GM19467 (cell line): ENCODE results near the gene ARMC10.
"Not testable (repeated sequence)": the region's sequence is repeated elsewhere in the genome, so short reads cannot be mapped to it uniquely, and the experiment has no call there.

ENCODE experiments used
- ATAC-seq: cut with Tn5 transposase; IDR thresholded peaks from one replicate; pipeline ENCODE4 v1.9.1; 2021; ENCODE audit warnings: mild to moderate bottlenecking, moderate library complexity; ENCODE audit not compliant: unreplicated experiment

Gene ARMC10

DNA sequence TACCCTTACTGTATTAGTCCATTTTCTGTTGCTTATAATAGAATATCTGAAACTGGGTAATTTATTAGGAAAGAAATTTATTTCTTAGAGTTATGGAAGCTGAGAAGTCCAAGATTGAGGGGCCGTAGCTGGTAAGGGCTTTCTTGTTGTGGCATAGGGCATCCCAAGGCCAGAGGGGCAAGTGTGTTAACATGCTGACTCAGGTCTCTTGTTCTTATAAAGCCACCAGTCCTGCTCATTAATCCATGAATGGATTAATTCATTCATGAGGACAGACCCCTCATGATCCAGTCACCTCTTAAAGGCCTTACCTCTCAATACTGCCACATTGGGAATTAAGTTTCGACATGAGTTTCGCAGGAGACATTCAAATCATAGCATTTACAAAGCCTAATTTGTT lies 2.4 kb downstream of the ARMC10 start:
- ATAC-seq, result no peak

GRCh38 chr7:103078226-103078625 lies 3.3 kb downstream of the ARMC10 start:
- not testable (repeated sequence) for ATAC-seq

GRCh38 chr7:103079836-103080235 lies 4.9 kb downstream of the ARMC10 start:
- no peak for ATAC-seq

- no peak for ATAC-seq
Observed at GRCh38 chr7:103080923-103081322, 6.0 kb downstream of the ARMC10 start.

- ATAC-seq, result no peak
Observed at GRCh38 chr7:103082497-103082896, 7.6 kb downstream of the ARMC10 start.

GRCh38 chr7:103083210-103083609 lies 8.3 kb downstream of the ARMC10 start:
- no peak for ATAC-seq

- ATAC-seq, result not testable (repeated sequence)
Observed at GRCh38 chr7:103092321-103092720, 17.4 kb downstream of the ARMC10 start.

GRCh38 chr7:103093429-103093828 lies 18.5 kb downstream of the ARMC10 start:
- ATAC-seq, result no peak

- no peak for ATAC-seq
Observed at GRCh38 chr7:103094102-103094501, 19.2 kb downstream of the ARMC10 start.

DNA sequence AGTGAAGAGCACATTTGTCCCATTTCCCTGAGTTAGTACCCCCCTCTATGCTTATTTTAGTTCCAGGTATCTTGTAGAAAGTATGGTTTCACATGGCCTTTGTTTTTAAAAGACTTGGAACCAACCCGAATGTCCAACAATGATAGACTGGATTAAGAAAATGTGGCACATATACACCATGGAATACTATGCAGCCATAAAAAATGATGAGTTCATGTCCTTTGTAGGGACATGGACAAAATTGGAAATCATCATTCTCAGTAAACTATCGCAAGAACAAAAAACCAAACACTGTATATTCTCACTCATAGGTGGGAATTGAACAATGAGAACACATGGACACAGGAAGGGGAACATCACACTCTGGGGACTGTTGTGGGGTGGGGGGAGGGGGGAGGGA lies 20.6 kb downstream of the ARMC10 start:
- ATAC-seq, result not testable (repeated sequence)

DNA sequence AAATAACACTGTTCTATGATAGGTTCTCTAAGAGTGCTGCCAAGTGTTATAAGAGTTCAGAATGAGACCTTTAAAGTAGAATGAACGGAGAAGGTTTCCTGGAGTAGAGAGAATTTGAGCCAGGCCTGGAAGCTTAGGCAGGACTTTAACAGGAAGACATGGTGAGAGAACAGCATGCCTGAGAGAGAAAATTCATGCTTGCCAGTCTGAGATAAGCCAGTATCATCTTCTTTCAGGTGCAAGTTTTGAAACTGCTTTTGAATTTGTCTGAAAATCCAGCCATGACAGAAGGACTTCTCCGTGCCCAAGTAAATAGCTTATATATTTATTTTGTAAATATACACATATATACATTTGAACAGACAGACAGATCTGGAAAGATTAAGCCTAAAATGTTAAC lies 22.1 kb downstream of the ARMC10 start:
- ATAC-seq, result no peak

- no peak for ATAC-seq
Observed at GRCh38 chr7:103100348-103100747, 25.4 kb downstream of the ARMC10 start.

DNA sequence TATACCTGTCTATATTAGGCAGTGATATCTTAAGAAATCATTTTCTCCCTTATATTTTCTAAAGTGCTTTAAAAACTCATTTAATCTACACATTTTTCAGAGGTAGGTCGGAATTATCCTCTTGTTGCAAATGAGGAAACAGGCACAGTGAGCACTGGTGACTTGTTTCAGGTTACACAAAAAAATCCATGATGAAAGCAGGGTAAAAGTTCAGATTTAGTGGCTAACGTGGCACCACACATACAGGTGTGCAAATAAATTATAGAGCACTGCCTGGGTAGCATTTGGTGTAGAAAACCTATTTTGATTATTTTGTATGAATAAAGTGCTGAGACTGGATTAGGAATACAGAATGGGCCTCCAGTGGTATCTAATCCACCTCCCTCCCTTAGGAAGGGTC lies 26.6 kb downstream of the ARMC10 start:
- no peak for ATAC-seq

DNA sequence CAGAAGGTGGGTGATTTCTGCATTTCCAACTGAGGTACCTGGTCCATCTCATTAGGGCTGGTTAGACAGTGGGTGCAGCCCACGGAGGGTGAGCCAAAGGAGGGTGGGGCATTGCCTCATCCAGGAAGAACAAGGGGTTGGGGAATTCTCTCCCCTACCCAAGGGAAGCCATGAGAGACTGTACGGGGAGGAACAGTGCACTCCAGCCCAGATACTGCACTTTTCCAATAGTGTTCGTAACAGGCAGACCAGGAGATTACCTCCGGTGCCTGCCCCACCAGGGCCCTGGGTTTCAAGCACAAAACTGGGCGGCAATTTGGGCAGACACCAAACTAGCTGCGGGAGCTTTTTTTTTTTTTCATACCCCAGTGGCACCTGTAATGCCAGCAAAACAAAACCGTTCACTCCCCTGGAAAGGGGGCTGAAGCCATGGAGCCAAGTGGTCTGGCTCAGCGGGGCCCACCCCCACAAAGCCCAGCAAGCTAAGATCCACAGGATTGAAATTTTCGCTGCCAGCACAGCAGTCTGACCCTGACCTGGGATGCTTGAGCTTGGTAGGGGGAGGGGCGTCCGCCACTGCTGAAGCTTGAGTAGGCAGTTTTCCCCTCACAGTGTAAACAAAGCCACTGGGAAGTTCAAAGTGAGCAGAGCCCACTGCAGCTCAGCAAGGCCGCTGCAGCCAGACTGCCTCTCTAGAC lies 31.2 kb downstream of the ARMC10 start:
- no peak for ATAC-seq

DNA sequence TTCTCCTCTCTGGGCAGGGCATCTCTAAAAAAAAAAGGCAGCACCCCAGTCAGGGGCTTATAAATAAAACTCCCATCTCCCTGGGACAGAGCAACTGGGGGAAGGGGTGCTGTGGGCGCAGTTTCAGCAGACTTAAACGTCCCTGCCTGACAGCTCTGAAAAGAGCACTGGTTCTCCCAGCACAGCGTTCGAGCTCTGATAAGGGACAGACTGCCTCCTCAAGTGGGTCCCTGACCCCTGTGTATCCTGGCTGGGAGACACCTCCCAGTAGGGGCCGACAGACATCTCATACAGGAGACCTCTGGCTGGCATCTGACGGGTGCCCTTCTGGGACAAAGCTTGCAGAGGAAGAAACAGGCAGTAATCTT lies 31.7 kb downstream of the ARMC10 start:
- not testable (repeated sequence) for ATAC-seq

GRCh38 chr7:103113164-103113563 lies 38.2 kb downstream of the ARMC10 start:
- ATAC-seq, result no peak

DNA sequence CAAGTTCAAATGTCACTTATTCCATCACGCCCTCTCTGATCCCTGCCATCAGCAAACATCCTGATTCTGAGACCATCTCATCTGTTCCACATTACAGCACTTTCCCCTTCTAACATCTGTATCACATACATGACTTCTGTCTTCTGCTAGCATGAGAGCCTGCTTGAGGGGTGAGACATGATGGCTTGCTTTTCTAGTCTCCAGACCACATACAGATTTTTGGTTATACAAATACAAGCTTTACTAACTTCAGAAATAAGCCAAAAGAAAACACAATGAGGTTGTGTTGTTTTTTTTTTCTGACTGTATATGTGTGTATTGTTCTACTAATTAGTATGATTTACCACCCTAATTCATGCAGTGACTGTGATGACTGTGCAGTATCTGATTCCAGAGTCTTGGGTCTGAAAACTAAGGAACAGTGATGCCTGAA lies 39.7 kb downstream of the ARMC10 start:
- no peak for ATAC-seq

DNA sequence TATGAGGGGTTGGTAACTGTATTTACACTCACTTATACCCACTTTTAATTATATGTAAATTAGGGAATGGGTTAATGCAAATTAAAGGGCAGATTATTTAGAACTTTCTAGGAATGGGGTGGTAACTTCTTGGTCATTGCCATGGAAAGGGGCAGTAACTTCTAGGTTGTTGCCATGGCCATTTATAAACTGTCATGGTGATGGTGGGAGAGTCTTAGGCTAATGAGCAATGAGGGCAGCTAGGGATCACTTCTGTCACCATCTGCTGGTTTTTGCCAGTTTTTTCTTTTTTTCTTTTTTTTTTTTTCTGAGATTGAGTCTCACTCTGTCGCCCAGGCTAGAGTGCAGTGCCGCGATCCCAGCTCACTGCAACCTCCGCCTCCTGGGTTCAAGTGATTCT lies 40.8 kb downstream of the ARMC10 start:
- no peak for ATAC-seq

- ATAC-seq, result no peak
Observed at GRCh38 chr7:103116511-103116910, 41.6 kb downstream of the ARMC10 start.

GRCh38 chr7:103116991-103117390 lies 42.1 kb downstream of the ARMC10 start:
- ATAC-seq, result no peak

- no peak for ATAC-seq
Observed at GRCh38 chr7:103117465-103117864, 42.5 kb downstream of the ARMC10 start.

- ATAC-seq, result no peak
Observed at GRCh38 chr7:103119791-103120291, 44.9 kb downstream of the ARMC10 start.

- ATAC-seq, result no peak
Observed at GRCh38 chr7:103120362-103120761, 45.4 kb downstream of the ARMC10 start.
